Eye (tissue), 1 donor: Measurements from ENCODE around the gene SLC9A8.
A peak's percentile ranks its signal among the peaks of the same experiment; 100 is the strongest.
"Not testable (repeated sequence)": the region's sequence is repeated elsewhere in the genome, so short reads cannot be mapped to it uniquely, and the experiment has no call there.

Experiments
- DNase-seq: peaks from one replicate; pipeline ENCODE4 v3.0.0-alpha.2; 2015

The SLC9A8 gene

GRCh38 chr20:49880724-49881445, 68.3 kb downstream of the SLC9A8 start:
- no peak for DNase-seq

- no peak for DNase-seq
Measured at GRCh38 chr20:49882171-49882970, 69.7 kb downstream of the SLC9A8 start.

GRCh38 chr20:49883246-49883802, 70.7 kb downstream of the SLC9A8 start:
- no peak for DNase-seq

GRCh38 chr20:49885558-49886332, 73.1 kb downstream of the SLC9A8 start:
- no peak for DNase-seq

- no peak for DNase-seq
Measured at GRCh38 chr20:49886571-49887213, 74.1 kb downstream of the SLC9A8 start.

- DNase-seq: peak; percentile 30
Measured at GRCh38 chr20:49887251-49888211, 74.9 kb downstream of the SLC9A8 start.

GRCh38 chr20:49888212-49889000, 75.8 kb downstream of the SLC9A8 start:
- peak; percentile 90 for DNase-seq

GRCh38 chr20:49889001-49889934, 76.6 kb downstream of the SLC9A8 start:
- no peak for DNase-seq

- DNase-seq: no peak
Measured at GRCh38 chr20:49889935-49890333, 77.3 kb downstream of the SLC9A8 start.

- peak; percentile 50 for DNase-seq
Measured at GRCh38 chr20:49890471-49891361, 78.1 kb downstream of the SLC9A8 start.

- peak; percentile 59 for DNase-seq
Measured at GRCh38 chr20:49891476-49892110, 79.0 kb downstream of the SLC9A8 start.

- no peak for DNase-seq
Measured at GRCh38 chr20:49892260-49892659, 79.6 kb downstream of the SLC9A8 start.

GRCh38 chr20:49892817-49893216, 80.2 kb downstream of the SLC9A8 start:
- DNase-seq: no peak

GRCh38 chr20:49893242-49894072, 80.8 kb downstream of the SLC9A8 start:
- DNase-seq: no peak

- no peak for DNase-seq
Measured at GRCh38 chr20:49894073-49894470, 81.4 kb downstream of the SLC9A8 start.

- DNase-seq: not testable (repeated sequence)
Measured at GRCh38 chr20:49895474-49896093, 83.0 kb downstream of the SLC9A8 start.
